ENCODE data around the gene ATP8A2.

GRCh38 chr13:25707726-25708125 is 336.0 kb downstream of the ATP8A2 start:
- TF ChIP-seq ZNF274 (IDR thresholded peaks at IDR 0.05; ENCODE audit: low read depth, low read length), result no peak
- no peak for TF ChIP-seq YY1 (IDR thresholded peaks at IDR 0.05; ENCODE audit: insufficient read depth, insufficient read length)

Measured in NT2/D1 (cell line).